ENCODE data around the gene ZSCAN22. TPM values are rescaled to one million over a fixed set of nuclear protein-coding genes. Genes with fewer than 3 reads are reported as not detected.

The ZSCAN22 gene
- total and polyA plus RNA-seq, 2 experiments from 2014 or later, result 0.86 to 2.9 TPM

DNA sequence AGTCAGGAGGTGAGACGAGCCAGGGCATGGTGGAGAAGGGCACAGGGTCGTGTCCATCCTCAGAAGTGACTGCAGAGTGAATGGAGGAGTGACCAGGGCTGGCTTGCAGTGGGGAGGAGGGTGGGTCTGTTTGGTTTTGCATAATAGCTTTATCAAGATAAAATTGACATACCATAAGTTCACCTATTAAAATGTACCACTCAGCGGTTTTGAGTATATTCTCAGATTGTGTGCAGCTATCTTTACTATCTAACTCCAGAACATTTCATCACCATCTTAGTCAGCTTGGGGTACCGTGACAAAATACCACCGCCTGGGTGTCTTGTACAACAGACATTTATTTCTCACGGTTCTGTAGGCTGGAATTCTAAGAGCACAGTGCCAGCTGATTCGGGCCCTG is 34.9 kb upstream of the ZSCAN22 start (continued):
- TF ChIP-seq, protein P1, sequence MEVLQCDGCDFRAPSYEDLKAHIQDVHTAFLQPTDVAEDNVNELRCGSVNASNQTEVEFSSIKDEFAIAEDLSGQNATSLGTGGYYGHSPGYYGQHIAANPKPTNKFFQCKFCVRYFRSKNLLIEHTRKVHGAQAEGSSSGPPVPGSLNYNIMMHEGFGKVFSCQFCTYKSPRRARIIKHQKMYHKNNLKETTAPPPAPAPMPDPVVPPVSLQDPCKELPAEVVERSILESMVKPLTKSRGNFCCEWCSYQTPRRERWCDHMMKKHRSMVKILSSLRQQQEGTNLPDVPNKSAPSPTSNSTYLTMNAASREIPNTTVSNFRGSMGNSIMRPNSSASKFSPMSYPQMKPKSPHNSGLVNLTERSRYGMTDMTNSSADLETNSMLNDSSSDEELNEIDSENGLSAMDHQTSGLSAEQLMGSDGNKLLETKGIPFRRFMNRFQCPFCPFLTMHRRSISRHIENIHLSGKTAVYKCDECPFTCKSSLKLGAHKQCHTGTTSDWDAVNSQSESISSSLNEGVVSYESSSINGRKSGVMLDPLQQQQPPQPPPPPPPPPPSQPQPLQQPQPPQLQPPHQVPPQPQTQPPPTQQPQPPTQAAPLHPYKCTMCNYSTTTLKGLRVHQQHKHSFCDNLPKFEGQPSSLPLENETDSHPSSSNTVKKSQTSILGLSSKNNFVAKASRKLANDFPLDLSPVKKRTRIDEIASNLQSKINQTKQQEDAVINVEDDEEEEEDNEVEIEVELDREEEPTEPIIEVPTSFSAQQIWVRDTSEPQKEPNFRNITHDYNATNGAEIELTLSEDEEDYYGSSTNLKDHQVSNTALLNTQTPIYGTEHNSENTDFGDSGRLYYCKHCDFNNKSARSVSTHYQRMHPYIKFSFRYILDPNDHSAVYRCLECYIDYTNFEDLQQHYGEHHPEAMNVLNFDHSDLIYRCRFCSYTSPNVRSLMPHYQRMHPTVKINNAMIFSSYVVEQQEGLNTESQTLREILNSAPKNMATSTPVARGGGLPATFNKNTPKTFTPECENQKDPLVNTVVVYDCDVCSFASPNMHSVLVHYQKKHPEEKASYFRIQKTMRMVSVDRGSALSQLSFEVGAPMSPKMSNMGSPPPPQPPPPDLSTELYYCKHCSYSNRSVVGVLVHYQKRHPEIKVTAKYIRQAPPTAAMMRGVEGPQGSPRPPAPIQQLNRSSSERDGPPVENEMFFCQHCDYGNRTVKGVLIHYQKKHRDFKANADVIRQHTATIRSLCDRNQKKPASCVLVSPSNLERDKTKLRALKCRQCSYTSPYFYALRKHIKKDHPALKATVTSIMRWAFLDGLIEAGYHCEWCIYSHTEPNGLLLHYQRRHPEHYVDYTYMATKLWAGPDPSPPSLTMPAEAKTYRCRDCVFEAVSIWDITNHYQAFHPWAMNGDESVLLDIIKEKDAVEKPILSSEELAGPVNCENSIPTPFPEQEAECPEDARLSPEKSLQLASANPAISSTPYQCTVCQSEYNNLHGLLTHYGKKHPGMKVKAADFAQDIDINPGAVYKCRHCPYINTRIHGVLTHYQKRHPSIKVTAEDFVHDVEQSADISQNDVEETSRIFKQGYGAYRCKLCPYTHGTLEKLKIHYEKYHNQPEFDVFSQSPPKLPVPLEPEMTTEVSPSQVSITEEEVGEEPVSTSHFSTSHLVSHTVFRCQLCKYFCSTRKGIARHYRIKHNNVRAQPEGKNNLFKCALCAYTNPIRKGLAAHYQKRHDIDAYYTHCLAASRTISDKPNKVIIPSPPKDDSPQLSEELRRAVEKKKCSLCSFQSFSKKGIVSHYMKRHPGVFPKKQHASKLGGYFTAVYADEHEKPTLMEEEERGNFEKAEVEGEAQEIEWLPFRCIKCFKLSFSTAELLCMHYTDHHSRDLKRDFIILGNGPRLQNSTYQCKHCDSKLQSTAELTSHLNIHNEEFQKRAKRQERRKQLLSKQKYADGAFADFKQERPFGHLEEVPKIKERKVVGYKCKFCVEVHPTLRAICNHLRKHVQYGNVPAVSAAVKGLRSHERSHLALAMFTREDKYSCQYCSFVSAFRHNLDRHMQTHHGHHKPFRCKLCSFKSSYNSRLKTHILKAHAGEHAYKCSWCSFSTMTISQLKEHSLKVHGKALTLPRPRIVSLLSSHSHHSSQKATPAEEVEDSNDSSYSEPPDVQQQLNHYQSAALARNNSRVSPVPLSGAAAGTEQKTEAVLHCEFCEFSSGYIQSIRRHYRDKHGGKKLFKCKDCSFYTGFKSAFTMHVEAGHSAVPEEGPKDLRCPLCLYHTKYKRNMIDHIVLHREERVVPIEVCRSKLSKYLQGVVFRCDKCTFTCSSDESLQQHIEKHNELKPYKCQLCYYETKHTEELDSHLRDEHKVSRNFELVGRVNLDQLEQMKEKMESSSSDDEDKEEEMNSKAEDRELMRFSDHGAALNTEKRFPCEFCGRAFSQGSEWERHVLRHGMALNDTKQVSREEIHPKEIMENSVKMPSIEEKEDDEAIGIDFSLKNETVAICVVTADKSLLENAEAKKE (CRISPR knock-in tag; IDR thresholded peaks at IDR 0.05), result no peak
- TF ChIP-seq NANOG (IDR thresholded peaks at IDR 0.05; ENCODE audit: borderline replicate concordance), result no peak
- TF ChIP-seq CREB1 (CRISPR knock-in tag; IDR thresholded peaks at IDR 0.05; ENCODE audit: low read depth), result no peak
- TF ChIP-seq, protein P2, sequence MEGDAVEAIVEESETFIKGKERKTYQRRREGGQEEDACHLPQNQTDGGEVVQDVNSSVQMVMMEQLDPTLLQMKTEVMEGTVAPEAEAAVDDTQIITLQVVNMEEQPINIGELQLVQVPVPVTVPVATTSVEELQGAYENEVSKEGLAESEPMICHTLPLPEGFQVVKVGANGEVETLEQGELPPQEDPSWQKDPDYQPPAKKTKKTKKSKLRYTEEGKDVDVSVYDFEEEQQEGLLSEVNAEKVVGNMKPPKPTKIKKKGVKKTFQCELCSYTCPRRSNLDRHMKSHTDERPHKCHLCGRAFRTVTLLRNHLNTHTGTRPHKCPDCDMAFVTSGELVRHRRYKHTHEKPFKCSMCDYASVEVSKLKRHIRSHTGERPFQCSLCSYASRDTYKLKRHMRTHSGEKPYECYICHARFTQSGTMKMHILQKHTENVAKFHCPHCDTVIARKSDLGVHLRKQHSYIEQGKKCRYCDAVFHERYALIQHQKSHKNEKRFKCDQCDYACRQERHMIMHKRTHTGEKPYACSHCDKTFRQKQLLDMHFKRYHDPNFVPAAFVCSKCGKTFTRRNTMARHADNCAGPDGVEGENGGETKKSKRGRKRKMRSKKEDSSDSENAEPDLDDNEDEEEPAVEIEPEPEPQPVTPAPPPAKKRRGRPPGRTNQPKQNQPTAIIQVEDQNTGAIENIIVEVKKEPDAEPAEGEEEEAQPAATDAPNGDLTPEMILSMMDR (conservative IDR thresholded peaks at IDR 0.05; ENCODE audit: low read depth in 2 of 2), result no peak
- TF ChIP-seq STAT1 (IDR thresholded peaks at IDR 0.05; ENCODE audit: unreplicated experiment), result no peak
- TF ChIP-seq POLR2AphosphoS5 (IDR thresholded peaks at IDR 0.05; ENCODE audit: low read depth), result no peak
- TF ChIP-seq, protein P3, sequence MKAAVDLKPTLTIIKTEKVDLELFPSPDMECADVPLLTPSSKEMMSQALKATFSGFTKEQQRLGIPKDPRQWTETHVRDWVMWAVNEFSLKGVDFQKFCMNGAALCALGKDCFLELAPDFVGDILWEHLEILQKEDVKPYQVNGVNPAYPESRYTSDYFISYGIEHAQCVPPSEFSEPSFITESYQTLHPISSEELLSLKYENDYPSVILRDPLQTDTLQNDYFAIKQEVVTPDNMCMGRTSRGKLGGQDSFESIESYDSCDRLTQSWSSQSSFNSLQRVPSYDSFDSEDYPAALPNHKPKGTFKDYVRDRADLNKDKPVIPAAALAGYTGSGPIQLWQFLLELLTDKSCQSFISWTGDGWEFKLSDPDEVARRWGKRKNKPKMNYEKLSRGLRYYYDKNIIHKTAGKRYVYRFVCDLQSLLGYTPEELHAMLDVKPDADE (IDR thresholded peaks at IDR 0.05), result no peak

Measured in GM23338 (cell line).